ENCODE results near the gene RBPJ.

DNA sequence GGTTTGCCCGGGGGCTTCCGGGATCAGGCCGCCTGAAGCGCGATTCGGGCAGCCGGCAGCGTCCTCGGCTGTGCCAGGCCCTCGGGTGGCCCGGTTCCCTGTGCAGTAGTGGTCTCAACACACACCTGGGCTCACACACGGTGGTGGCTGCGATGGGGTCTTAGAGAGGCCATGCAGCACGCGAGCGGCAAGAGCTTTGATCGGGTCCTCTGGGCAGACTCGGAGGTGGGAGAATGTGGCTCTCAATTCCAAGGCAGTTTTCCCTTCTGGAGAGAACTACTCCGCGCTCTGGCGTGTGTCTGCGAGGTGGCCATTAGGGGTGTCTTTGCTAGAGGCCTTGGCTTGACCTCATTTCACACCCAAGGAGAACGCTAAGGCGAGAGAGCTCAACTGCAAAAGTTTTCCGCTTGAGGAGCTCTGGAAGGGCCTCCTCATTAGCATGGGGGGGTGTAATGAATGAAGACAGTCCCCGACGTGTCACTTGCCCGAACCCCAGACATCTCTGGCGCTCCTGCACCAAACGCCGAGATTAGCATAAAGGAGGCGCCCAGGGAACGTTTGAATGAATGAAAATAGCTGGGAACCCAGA is 771 bp upstream of the RBPJ start:
- TF ChIP-seq, protein P1, sequence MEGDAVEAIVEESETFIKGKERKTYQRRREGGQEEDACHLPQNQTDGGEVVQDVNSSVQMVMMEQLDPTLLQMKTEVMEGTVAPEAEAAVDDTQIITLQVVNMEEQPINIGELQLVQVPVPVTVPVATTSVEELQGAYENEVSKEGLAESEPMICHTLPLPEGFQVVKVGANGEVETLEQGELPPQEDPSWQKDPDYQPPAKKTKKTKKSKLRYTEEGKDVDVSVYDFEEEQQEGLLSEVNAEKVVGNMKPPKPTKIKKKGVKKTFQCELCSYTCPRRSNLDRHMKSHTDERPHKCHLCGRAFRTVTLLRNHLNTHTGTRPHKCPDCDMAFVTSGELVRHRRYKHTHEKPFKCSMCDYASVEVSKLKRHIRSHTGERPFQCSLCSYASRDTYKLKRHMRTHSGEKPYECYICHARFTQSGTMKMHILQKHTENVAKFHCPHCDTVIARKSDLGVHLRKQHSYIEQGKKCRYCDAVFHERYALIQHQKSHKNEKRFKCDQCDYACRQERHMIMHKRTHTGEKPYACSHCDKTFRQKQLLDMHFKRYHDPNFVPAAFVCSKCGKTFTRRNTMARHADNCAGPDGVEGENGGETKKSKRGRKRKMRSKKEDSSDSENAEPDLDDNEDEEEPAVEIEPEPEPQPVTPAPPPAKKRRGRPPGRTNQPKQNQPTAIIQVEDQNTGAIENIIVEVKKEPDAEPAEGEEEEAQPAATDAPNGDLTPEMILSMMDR (conservative IDR thresholded peaks at IDR 0.05 in 1 of 2, IDR thresholded peaks at IDR 0.05 in 1 of 2; ENCODE audit: low read depth in 1 of 2, low read length in 2 of 2), result no peak
- TF ChIP-seq EZH2 (IDR thresholded peaks at IDR 0.05; ENCODE audit: low read length, missing control alignments), result no peak
